ENCODE results near the gene ATP11B. TPM values are rescaled to one million over a fixed set of nuclear protein-coding genes. Genes with fewer than 3 reads are reported as not detected.
A peak's percentile ranks its signal among the peaks of the same experiment; 100 is the strongest.

The ATP11B gene
- 151 TPM for total RNA-seq
- 10 to 100 TPM; 26.8 to 51.6 (median 37.1) TPM for polyA plus RNA-seq

GRCh38 chr3:182792901-182793662, at the start of gene ATP11B:
Gene ATP11B, plus strand, starts transcription at chr3:182793504. Its CDS starts 256 bp downstream, at chr3:182793760.
- peaks cover 4% of the 10 kb centered on the region for H3K36me3 Mint-ChIP-seq
- peak within 1 kb of the TSS; percentile 96 for H3K4me3 ChIP-seq (ENCODE audit: low read depth, low read length)
- H3K27me3 ChIP-seq (ENCODE audit: control insufficient read depth, insufficient read depth, low read length): peaks cover 20% of the 10 kb centered on the region
- peak within 1 kb of the TSS; percentile 98 to 100 (median 99) for H3K27ac Mint-ChIP-seq
- H3K36me3 ChIP-seq (ENCODE audit: control insufficient read depth, insufficient read depth, low read length): no peaks in the 10 kb centered on the region
- peak within 1 kb of the TSS; percentile 94 for H3K27ac ChIP-seq (ENCODE audit: insufficient read depth, low read length, poor library complexity, severe bottlenecking)
- peak within 1 kb of the TSS; percentile 98 to 100 (median 99) for H3K4me3 Mint-ChIP-seq
- H3K9me3 Mint-ChIP-seq: peaks cover 0 to 3% (median 0%) of the 10 kb centered on the region in 7 donors
- H3K4me1 ChIP-seq (ENCODE audit: control insufficient read depth, insufficient read depth, low read length, poor library complexity, severe bottlenecking): peaks cover 22% of the 10 kb centered on the region
- H3K4me1 Mint-ChIP-seq: peaks cover 19 to 45% (median 28%) of the 10 kb centered on the region in 4 donors
- DNase-seq: peak; percentile 77 to 82 (median 78)
- H3K27me3 Mint-ChIP-seq: peaks cover 9% of the 10 kb centered on the region
- peak; percentile 72 to 78 for ATAC-seq (ENCODE audit: low read depth in 2 of 2)
- H3K9me3 ChIP-seq (ENCODE audit: control insufficient read depth in 2 of 2, low read length in 2 of 2): no peaks in the 10 kb centered on the region

- H3K4me1 Mint-ChIP-seq: no peaks in the 10 kb centered on the region
- DNase-seq: no peak
- Histone ChIP-seq H3K4me1 (ENCODE audit: control insufficient read depth, insufficient read depth, low read length, poor library complexity, severe bottlenecking) (no peaks in the 10 kb centered on the region), H3K4me3 (ENCODE audit: low read depth, low read length) (no peak overlapping the region), H3K36me3 (ENCODE audit: control insufficient read depth, insufficient read depth, low read length) (no peaks in the 10 kb centered on the region), H3K9me3 (ENCODE audit: control insufficient read depth in 2 of 2, low read length in 2 of 2) (no peaks in the 10 kb centered on the region), H3K27me3 (ENCODE audit: control insufficient read depth, insufficient read depth, low read length) (peaks cover 3% of the 10 kb centered on the region), H3K27ac (ENCODE audit: insufficient read depth, low read length, poor library complexity, severe bottlenecking) (no peak overlapping the region)
- no peak overlapping the region for H3K4me3 Mint-ChIP-seq
- H3K36me3 Mint-ChIP-seq: no peaks in the 10 kb centered on the region
- H3K27ac Mint-ChIP-seq: no peak overlapping the region
- no peak for ATAC-seq (ENCODE audit: low read depth in 2 of 2)
- H3K27me3 Mint-ChIP-seq: peaks cover 17% of the 10 kb centered on the region
- no peaks in the 10 kb centered on the region for H3K9me3 Mint-ChIP-seq
These were observed 46.3 kb upstream of the ATP11B start for GRCh38 chr3:182746959-182747358.

GRCh38 chr3:182755308-182755707, 38.0 kb upstream of the ATP11B start:
- Histone ChIP-seq H3K9me3 (ENCODE audit: control insufficient read depth in 2 of 2, low read length in 2 of 2) (no peaks in the 10 kb centered on the region), H3K27me3 (ENCODE audit: control insufficient read depth, insufficient read depth, low read length) (peaks cover 3% of the 10 kb centered on the region), H3K4me3 (ENCODE audit: low read depth, low read length) (no peak overlapping the region), H3K27ac (ENCODE audit: insufficient read depth, low read length, poor library complexity, severe bottlenecking) (no peak overlapping the region), H3K4me1 (ENCODE audit: control insufficient read depth, insufficient read depth, low read length, poor library complexity, severe bottlenecking) (no peaks in the 10 kb centered on the region), H3K36me3 (ENCODE audit: control insufficient read depth, insufficient read depth, low read length) (no peaks in the 10 kb centered on the region)
- Mint-ChIP-seq H3K36me3 (no peaks in the 10 kb centered on the region), H3K9me3 (peaks cover 0 to 1% (median 0%) of the 10 kb centered on the region in 7 donors), H3K27me3 (peaks cover 34% of the 10 kb centered on the region), H3K4me1 (no peaks in the 10 kb centered on the region), H3K4me3 (no peak overlapping the region), H3K27ac (no peak overlapping the region)
- ATAC-seq (ENCODE audit: low read depth in 2 of 2) (no peak), DNase-seq (no peak)

GRCh38 chr3:182755712-182756111, 37.6 kb upstream of the ATP11B start:
- Mint-ChIP-seq H3K36me3 (no peaks in the 10 kb centered on the region), H3K27me3 (peaks cover 34% of the 10 kb centered on the region), H3K4me1 (no peaks in the 10 kb centered on the region), H3K9me3 (peaks cover 0 to 2% (median 0%) of the 10 kb centered on the region in 7 donors), H3K4me3 (no peak overlapping the region), H3K27ac (no peak overlapping the region)
- H3K4me3 ChIP-seq (ENCODE audit: low read depth, low read length): no peak overlapping the region
- no peak for DNase-seq
- no peak overlapping the region for H3K27ac ChIP-seq (ENCODE audit: insufficient read depth, low read length, poor library complexity, severe bottlenecking)
- no peaks in the 10 kb centered on the region for H3K4me1 ChIP-seq (ENCODE audit: control insufficient read depth, insufficient read depth, low read length, poor library complexity, severe bottlenecking)
- peaks cover 3% of the 10 kb centered on the region for H3K27me3 ChIP-seq (ENCODE audit: control insufficient read depth, insufficient read depth, low read length)
- H3K9me3 ChIP-seq (ENCODE audit: control insufficient read depth in 2 of 2, low read length in 2 of 2): no peaks in the 10 kb centered on the region
- no peak for ATAC-seq (ENCODE audit: low read depth in 2 of 2)
- H3K36me3 ChIP-seq (ENCODE audit: control insufficient read depth, insufficient read depth, low read length): no peaks in the 10 kb centered on the region

GRCh38 chr3:182760576-182761164, 32.6 kb upstream of the ATP11B start:
- Mint-ChIP-seq H3K36me3 (no peaks in the 10 kb centered on the region), H3K27me3 (peaks cover 24% of the 10 kb centered on the region), H3K9me3 (peaks cover 0 to 2% (median 0%) of the 10 kb centered on the region in 7 donors), H3K4me3 (no peak overlapping the region), H3K27ac (peak overlapping the region in 1 of 3 donors; percentile 9), H3K4me1 (peaks cover 0 to 2% (median 0%) of the 10 kb centered on the region in 4 donors)
- no peaks in the 10 kb centered on the region for H3K9me3 ChIP-seq (ENCODE audit: control insufficient read depth in 2 of 2, low read length in 2 of 2)
- H3K27ac ChIP-seq (ENCODE audit: insufficient read depth, low read length, poor library complexity, severe bottlenecking): no peak overlapping the region
- no peaks in the 10 kb centered on the region for H3K4me1 ChIP-seq (ENCODE audit: control insufficient read depth, insufficient read depth, low read length, poor library complexity, severe bottlenecking)
- ATAC-seq (ENCODE audit: low read depth in 2 of 2) (no peak), DNase-seq (no peak)
- H3K4me3 ChIP-seq (ENCODE audit: low read depth, low read length): no peak overlapping the region
- no peaks in the 10 kb centered on the region for H3K36me3 ChIP-seq (ENCODE audit: control insufficient read depth, insufficient read depth, low read length)
- H3K27me3 ChIP-seq (ENCODE audit: control insufficient read depth, insufficient read depth, low read length): peaks cover 12% of the 10 kb centered on the region

- Histone ChIP-seq H3K9me3 (ENCODE audit: control insufficient read depth in 2 of 2, low read length in 2 of 2) (no peaks in the 10 kb centered on the region), H3K4me3 (ENCODE audit: low read depth, low read length) (no peak overlapping the region), H3K27me3 (ENCODE audit: control insufficient read depth, insufficient read depth, low read length) (peaks cover 12% of the 10 kb centered on the region), H3K27ac (ENCODE audit: insufficient read depth, low read length, poor library complexity, severe bottlenecking) (no peak overlapping the region), H3K4me1 (ENCODE audit: control insufficient read depth, insufficient read depth, low read length, poor library complexity, severe bottlenecking) (no peaks in the 10 kb centered on the region), H3K36me3 (ENCODE audit: control insufficient read depth, insufficient read depth, low read length) (no peaks in the 10 kb centered on the region)
- H3K27me3 Mint-ChIP-seq: peaks cover 23% of the 10 kb centered on the region
- DNase-seq (no peak), ATAC-seq (ENCODE audit: low read depth in 2 of 2) (no peak)
- H3K4me1 Mint-ChIP-seq: peaks cover 0 to 2% (median 0%) of the 10 kb centered on the region in 4 donors
- no peak overlapping the region for H3K27ac Mint-ChIP-seq
- H3K36me3 Mint-ChIP-seq: no peaks in the 10 kb centered on the region
- peaks cover 0 to 2% (median 0%) of the 10 kb centered on the region in 7 donors for H3K9me3 Mint-ChIP-seq
- H3K4me3 Mint-ChIP-seq: no peak overlapping the region
These were observed 29.4 kb upstream of the ATP11B start for GRCh38 chr3:182763896-182764295.

GRCh38 chr3:182765287-182765686, 28.0 kb upstream of the ATP11B start:
- peaks cover 0 to 2% (median 0%) of the 10 kb centered on the region in 7 donors for H3K9me3 Mint-ChIP-seq
- no peak overlapping the region for H3K27ac Mint-ChIP-seq
- peaks cover 0 to 2% (median 0%) of the 10 kb centered on the region in 4 donors for H3K4me1 Mint-ChIP-seq
- no peak for DNase-seq
- no peaks in the 10 kb centered on the region for H3K36me3 Mint-ChIP-seq
- no peak overlapping the region for H3K4me3 Mint-ChIP-seq
- ATAC-seq (ENCODE audit: low read depth in 2 of 2): no peak
- H3K27ac ChIP-seq (ENCODE audit: insufficient read depth, low read length, poor library complexity, severe bottlenecking): no peak overlapping the region
- peaks cover 32% of the 10 kb centered on the region for H3K27me3 Mint-ChIP-seq
- H3K4me3 ChIP-seq (ENCODE audit: low read depth, low read length): no peak overlapping the region
- H3K9me3 ChIP-seq (ENCODE audit: control insufficient read depth in 2 of 2, low read length in 2 of 2): no peaks in the 10 kb centered on the region
- H3K27me3 ChIP-seq (ENCODE audit: control insufficient read depth, insufficient read depth, low read length): peaks cover 12% of the 10 kb centered on the region
- H3K36me3 ChIP-seq (ENCODE audit: control insufficient read depth, insufficient read depth, low read length): no peaks in the 10 kb centered on the region
- no peaks in the 10 kb centered on the region for H3K4me1 ChIP-seq (ENCODE audit: control insufficient read depth, insufficient read depth, low read length, poor library complexity, severe bottlenecking)
